K562 (cell line): ENCODE measurements around the gene TRPM4. TPM values are rescaled to one million over a fixed set of nuclear protein-coding genes. Genes with fewer than 3 reads are reported as not detected.
A peak's percentile ranks its signal among the peaks of the same experiment; 100 is the strongest.

Experiments used
- COPS2 ChIP-seq: fragments of 450-650 bp; conservative IDR thresholded peaks from 2 replicates; pipeline ENCODE4 v1.6.1; 2016; ENCODE audit warnings: mild to moderate bottlenecking, moderate library complexity
- CTBP1 ChIP-seq: fragments of 450-650 bp; IDR thresholded peaks from 2 replicates; pipeline ENCODE4 v1.6.1; 2016; ENCODE audit warnings: borderline replicate concordance
- POLR2B ChIP-seq: fragments of 450-650 bp; IDR thresholded peaks from 2 replicates; pipeline ENCODE4 v1.6.1; 2018; ENCODE audit warnings: low read depth; ENCODE audit not compliant: partially characterized antibody
- SUPT5H ChIP-seq: fragments of 450-650 bp; IDR thresholded peaks from 2 replicates; pipeline ENCODE4 v1.6.1; 2016
- ZBED1 ChIP-seq: IDR thresholded peaks from 2 replicates; pipeline ENCODE4 v1.6.1; 2014
- polyA plus RNA-seq, 8 experiments: library from polyadenylated mRNA; depleted of rRNA in 4 of 8; stranded (reverse) in 5 of 8; unstranded in 3 of 8; fragments of >200 nt; fragmentation: Nextera tagmentation in 2 of 8; fragmentation: Illumina TruSeq in 1 of 8; extraction: Ambion mirVana in 2 of 8; extraction: Trizol in 1 of 8; gene quantifications; 2 replicates each; pipeline versions ENCODE4 v1.2.1 to v1.2.3, GENCODE V29; 2011 to 2014; ENCODE audit warnings: inconsistent platforms in 1 of 8, missing spikeins in 1 of 8
- total RNA-seq, 7 experiments: library from RNA; depleted of rRNA in 6 of 7; stranded (reverse); fragments of >200 nt in 6 of 7; fragmentation: Illumina TruSeq in 2 of 7; extraction: Trizol in 2 of 7; gene quantifications; 2 replicates each; pipeline versions ENCODE4 v1.2.1 to v1.2.3, GENCODE V29; 2011 to 2021; ENCODE audit warnings: low replicate concordance in 1 of 7
- TF ChIP-seq, protein P1 (sequence below): sonication (generic); formaldehyde crosslinking; IDR thresholded peaks from 2 replicates; pipeline ENCODE4 v1.8.0; 2022; ENCODE audit warnings: missing genetic modification reagents, mild to moderate bottlenecking, borderline replicate concordance
- TF ChIP-seq, protein P2 (sequence below): fragments of 450-650 bp; formaldehyde crosslinking; IDR thresholded peaks from 2 replicates; pipeline ENCODE4 v1.4.0; 2020; ENCODE audit warnings: mild to moderate bottlenecking, moderate library complexity
- TF ChIP-seq, protein P3 (sequence below): fragments of 450-650 bp; formaldehyde crosslinking; IDR thresholded peaks from 2 replicates; pipeline ENCODE4 v1.4.0; 2020; ENCODE audit warnings: mild to moderate bottlenecking, moderate library complexity
- TF ChIP-seq, protein P4 (sequence below): fragments of 250-450 bp; sonication (Bioruptor Pico); IDR thresholded peaks from 2 replicates; pipeline ENCODE4 v1.8.0; 2022; ENCODE audit warnings: moderate library complexity, mild to moderate bottlenecking, inconsistent platforms

The TRPM4 gene
- total and polyA plus RNA-seq, 9 of the 15 experiments (the other 6 are each of a cell fraction or from before 2014, with no cell fraction given): 6.5 to 45.4 (median 15.2) TPM

DNA sequence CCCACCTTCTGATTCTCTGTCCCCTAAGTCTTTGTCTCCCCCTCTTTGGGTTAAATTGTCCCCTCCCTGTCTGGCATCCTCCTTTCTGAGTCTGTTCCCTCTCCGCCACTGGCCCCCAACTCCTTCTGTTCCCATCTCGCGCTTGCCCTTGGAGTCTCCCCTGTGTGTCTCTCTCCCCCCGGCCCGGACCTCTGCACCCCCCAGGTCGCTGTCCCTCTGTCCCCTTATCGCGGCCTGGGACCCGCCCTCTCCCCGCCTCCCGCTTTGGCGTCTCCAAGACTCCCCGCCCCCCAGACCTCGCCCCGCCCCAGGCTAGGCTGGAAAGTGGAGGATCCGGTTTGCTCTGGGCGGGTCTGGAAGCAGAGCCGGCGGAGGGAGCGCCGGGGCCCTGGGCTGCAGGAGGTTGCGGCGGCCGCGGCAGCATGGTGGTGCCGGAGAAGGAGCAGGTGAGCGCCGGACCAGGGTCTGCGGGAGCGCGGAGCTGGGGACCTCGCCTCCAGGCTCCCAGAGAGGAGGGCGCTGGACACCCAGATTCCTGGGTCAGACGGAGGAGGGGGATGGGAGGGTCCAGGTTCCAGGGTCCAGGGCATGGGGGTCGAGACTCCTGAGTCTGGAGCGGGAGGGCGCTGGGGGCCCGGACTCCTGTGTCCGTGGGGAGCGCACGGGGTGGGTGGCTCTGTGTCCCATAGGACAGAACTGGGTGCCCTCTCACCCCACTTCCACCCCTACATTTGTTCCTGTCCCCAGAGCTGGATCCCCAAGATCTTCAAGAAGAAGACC, at the start of gene TRPM4 (continued):
- peak; percentile 87 for TF ChIP-seq POLR2B
- TF ChIP-seq, protein P1, sequence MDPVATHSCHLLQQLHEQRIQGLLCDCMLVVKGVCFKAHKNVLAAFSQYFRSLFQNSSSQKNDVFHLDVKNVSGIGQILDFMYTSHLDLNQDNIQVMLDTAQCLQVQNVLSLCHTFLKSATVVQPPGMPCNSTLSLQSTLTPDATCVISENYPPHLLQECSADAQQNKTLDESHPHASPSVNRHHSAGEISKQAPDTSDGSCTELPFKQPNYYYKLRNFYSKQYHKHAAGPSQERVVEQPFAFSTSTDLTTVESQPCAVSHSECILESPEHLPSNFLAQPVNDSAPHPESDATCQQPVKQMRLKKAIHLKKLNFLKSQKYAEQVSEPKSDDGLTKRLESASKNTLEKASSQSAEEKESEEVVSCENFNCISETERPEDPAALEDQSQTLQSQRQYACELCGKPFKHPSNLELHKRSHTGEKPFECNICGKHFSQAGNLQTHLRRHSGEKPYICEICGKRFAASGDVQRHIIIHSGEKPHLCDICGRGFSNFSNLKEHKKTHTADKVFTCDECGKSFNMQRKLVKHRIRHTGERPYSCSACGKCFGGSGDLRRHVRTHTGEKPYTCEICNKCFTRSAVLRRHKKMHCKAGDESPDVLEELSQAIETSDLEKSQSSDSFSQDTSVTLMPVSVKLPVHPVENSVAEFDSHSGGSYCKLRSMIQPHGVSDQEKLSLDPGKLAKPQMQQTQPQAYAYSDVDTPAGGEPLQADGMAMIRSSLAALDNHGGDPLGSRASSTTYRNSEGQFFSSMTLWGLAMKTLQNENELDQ (CRISPR knock-in tag): no peak
- TF ChIP-seq, protein P2, sequence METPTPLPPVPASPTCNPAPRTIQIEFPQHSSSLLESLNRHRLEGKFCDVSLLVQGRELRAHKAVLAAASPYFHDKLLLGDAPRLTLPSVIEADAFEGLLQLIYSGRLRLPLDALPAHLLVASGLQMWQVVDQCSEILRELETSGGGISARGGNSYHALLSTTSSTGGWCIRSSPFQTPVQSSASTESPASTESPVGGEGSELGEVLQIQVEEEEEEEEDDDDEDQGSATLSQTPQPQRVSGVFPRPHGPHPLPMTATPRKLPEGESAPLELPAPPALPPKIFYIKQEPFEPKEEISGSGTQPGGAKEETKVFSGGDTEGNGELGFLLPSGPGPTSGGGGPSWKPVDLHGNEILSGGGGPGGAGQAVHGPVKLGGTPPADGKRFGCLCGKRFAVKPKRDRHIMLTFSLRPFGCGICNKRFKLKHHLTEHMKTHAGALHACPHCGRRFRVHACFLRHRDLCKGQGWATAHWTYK (CRISPR knock-in tag): 0 out of 2 replicates have a peak, but pooled peaks have one; percentile 73
- TF ChIP-seq CTBP1: peak; percentile 34; the same call in 1 of the 2 replicates
- TF ChIP-seq, protein P3, sequence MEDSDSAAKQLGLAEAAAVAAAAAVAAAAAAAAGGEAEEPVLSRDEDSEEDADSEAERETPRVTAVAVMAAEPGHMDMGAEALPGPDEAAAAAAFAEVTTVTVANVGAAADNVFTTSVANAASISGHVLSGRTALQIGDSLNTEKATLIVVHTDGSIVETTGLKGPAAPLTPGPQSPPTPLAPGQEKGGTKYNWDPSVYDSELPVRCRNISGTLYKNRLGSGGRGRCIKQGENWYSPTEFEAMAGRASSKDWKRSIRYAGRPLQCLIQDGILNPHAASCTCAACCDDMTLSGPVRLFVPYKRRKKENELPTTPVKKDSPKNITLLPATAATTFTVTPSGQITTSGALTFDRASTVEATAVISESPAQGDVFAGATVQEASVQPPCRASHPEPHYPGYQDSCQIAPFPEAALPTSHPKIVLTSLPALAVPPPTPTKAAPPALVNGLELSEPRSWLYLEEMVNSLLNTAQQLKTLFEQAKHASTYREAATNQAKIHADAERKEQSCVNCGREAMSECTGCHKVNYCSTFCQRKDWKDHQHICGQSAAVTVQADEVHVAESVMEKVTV (CRISPR knock-in tag): no peak
- no peak; the same call in 1 of the 2 replicates for TF ChIP-seq ZBED1
- TF ChIP-seq, protein P4, sequence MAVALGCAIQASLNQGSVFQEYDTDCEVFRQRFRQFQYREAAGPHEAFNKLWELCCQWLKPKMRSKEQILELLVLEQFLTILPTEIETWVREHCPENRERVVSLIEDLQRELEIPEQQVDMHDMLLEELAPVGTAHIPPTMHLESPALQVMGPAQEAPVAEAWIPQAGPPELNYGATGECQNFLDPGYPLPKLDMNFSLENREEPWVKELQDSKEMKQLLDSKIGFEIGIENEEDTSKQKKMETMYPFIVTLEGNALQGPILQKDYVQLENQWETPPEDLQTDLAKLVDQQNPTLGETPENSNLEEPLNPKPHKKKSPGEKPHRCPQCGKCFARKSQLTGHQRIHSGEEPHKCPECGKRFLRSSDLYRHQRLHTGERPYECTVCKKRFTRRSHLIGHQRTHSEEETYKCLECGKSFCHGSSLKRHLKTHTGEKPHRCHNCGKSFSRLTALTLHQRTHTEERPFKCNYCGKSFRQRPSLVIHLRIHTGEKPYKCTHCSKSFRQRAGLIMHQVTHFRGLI (CRISPR knock-in tag): no peak
- no peak for TF ChIP-seq COPS2
- peak; percentile 93 for TF ChIP-seq SUPT5H
